ENCODE results near the gene CHRM3.
"Not testable (repeated sequence)": the region's sequence is repeated elsewhere in the genome, so short reads cannot be mapped to it uniquely, and the experiment has no call there.

CHRM3 gene

GRCh38 chr1:239386453-239387303 is at the start of gene CHRM3:
TSS of gene CHRM3 (plus strand) at chr1:239386568. CDS start at chr1:239907452, 520,884 bp downstream.
- DNase-seq = no peak

GRCh38 chr1:239337799-239338430 is 48.5 kb upstream of the CHRM3 start:
- DNase-seq = no peak

GRCh38 chr1:239347776-239348175 is 38.6 kb upstream of the CHRM3 start:
- no peak for DNase-seq

GRCh38 chr1:239348635-239349353 is 37.6 kb upstream of the CHRM3 start:
- no peak for DNase-seq

GRCh38 chr1:239349699-239350098 is 36.7 kb upstream of the CHRM3 start:
- no peak for DNase-seq

GRCh38 chr1:239353536-239353935 is 32.8 kb upstream of the CHRM3 start:
- DNase-seq = no peak

- no peak for DNase-seq
These were observed 32.1 kb upstream of the CHRM3 start for GRCh38 chr1:239354231-239354630.

- DNase-seq = no peak
These were observed 28.5 kb upstream of the CHRM3 start for GRCh38 chr1:239357867-239358266.

GRCh38 chr1:239361403-239361802 is 25.0 kb upstream of the CHRM3 start:
- no peak for DNase-seq

GRCh38 chr1:239363930-239364329 is 22.4 kb upstream of the CHRM3 start:
- DNase-seq = no peak

- no peak for DNase-seq
These were observed 19.1 kb upstream of the CHRM3 start for GRCh38 chr1:239367196-239367810.

GRCh38 chr1:239368436-239369109 is 17.8 kb upstream of the CHRM3 start:
- no peak for DNase-seq

- DNase-seq = not testable (repeated sequence)
These were observed 15.5 kb upstream of the CHRM3 start for GRCh38 chr1:239370869-239371268.

GRCh38 chr1:239382666-239383065 is 3.7 kb upstream of the CHRM3 start:
- no peak for DNase-seq

GRCh38 chr1:239383714-239384113 is 2.7 kb upstream of the CHRM3 start:
- no peak for DNase-seq

- DNase-seq = no peak
These were observed 1.2 kb downstream of the CHRM3 start for GRCh38 chr1:239387304-239388158.

GRCh38 chr1:239388159-239388485 is 1.8 kb downstream of the CHRM3 start:
- no peak for DNase-seq

- DNase-seq = no peak
These were observed 2.2 kb downstream of the CHRM3 start for GRCh38 chr1:239388578-239388977.

- DNase-seq = no peak
These were observed 3.3 kb downstream of the CHRM3 start for GRCh38 chr1:239389703-239390102.

GRCh38 chr1:239392271-239392670 is 5.9 kb downstream of the CHRM3 start:
- DNase-seq = no peak

- no peak for DNase-seq
These were observed 7.7 kb downstream of the CHRM3 start for GRCh38 chr1:239394107-239394506.

- DNase-seq = no peak
These were observed 27.5 kb downstream of the CHRM3 start for GRCh38 chr1:239413916-239414315.
